ENCODE data around the gene BPTF. TPM values are rescaled to one million over a fixed set of nuclear protein-coding genes. Genes with fewer than 3 reads are reported as not detected.
"Not testable (repeated sequence)": the region's sequence is repeated elsewhere in the genome, so short reads cannot be mapped to it uniquely, and the experiment has no call there.

Gene BPTF
- total RNA-seq, 4 donors from 2014 or later, result 67.6 to 213 (median 102) TPM

DNA sequence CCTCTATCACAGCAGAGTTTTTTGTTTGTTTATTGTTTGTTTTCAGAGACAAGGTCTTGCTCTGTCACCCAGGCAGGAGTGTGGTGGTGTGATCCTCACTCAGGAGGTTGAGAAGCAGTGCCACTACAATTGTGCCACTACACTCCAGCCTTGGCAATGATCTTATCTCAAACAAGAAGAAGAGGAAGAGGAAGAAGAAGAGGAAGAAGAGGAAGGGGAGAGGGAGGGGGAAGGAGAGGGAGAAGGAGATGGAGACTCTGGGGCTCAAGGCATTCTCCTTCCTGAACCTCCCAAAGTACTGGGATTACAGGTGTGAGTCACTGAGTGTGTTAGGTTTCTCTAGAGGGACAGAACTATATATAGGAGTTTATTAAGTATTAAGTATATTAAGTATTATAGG, 188.1 kb downstream of the BPTF start:
- no peak overlapping the region for H3K4me3 ChIP-seq
- no peak for TF ChIP-seq EP300 (IDR thresholded peaks at IDR 0.05)
- TF ChIP-seq POLR2AphosphoS5 (IDR thresholded peaks at IDR 0.05), result no peak
- no peak for TF ChIP-seq POLR2A (IDR thresholded peaks at IDR 0.05)
- TF ChIP-seq, protein P1, sequence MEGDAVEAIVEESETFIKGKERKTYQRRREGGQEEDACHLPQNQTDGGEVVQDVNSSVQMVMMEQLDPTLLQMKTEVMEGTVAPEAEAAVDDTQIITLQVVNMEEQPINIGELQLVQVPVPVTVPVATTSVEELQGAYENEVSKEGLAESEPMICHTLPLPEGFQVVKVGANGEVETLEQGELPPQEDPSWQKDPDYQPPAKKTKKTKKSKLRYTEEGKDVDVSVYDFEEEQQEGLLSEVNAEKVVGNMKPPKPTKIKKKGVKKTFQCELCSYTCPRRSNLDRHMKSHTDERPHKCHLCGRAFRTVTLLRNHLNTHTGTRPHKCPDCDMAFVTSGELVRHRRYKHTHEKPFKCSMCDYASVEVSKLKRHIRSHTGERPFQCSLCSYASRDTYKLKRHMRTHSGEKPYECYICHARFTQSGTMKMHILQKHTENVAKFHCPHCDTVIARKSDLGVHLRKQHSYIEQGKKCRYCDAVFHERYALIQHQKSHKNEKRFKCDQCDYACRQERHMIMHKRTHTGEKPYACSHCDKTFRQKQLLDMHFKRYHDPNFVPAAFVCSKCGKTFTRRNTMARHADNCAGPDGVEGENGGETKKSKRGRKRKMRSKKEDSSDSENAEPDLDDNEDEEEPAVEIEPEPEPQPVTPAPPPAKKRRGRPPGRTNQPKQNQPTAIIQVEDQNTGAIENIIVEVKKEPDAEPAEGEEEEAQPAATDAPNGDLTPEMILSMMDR (IDR thresholded peaks at IDR 0.05), result no peak
- no peaks in the 10 kb centered on the region for H3K27me3 ChIP-seq
- H3K9me3 ChIP-seq, result no peaks in the 10 kb centered on the region
- H3K36me3 ChIP-seq, result no peaks in the 10 kb centered on the region
- no peak overlapping the region for H3K27ac ChIP-seq
- no peak for DNase-seq (ENCODE audit: low spot score in 2 of 2)
- H3K4me1 ChIP-seq, result no peaks in the 10 kb centered on the region

DNA sequence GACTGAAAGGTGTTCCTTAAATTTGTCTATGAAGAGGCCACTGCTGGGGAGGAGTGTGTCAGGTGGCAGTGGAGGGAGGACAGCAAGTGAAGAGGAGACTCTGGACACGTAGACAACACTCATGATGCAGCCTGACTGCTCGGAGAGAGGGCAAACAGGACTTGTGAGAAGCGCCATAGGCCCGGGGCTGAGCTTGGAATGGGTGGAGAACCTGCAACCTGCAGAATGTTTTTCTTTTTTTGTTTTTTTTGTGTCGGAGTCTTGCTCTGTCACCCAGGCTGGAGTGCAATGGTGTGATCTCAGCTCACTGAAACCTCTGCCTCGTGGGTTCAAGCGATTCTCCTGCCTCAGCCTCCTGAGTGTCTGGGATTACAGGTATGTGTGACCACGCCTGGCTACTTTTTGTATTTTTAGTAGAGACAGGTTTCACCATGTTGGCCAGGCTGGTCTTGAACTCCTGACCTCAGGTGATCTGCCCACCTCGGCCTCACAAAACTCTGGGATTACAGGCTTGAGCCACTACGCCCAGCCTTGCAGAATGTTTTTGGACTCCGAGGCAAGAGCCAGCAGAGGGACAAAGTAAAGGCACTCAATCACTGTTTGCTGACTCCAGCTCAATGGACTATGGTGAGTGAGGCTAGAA, 189.9 kb downstream of the BPTF start:
- Histone ChIP-seq H3K4me1 (peaks cover 1% of the 10 kb centered on the region), H3K9me3 (no peaks in the 10 kb centered on the region), H3K27me3 (no peaks in the 10 kb centered on the region), H3K4me3 (no peak overlapping the region), H3K36me3 (no peaks in the 10 kb centered on the region), H3K27ac (no peak overlapping the region)
- no peak for DNase-seq (ENCODE audit: low spot score in 2 of 2)
- 80% methylated on average over 11 of the region's 11 CpGs for WGBS
- TF ChIP-seq, protein P1 (IDR thresholded peaks at IDR 0.05), result no peak
- TF ChIP-seq POLR2AphosphoS5 (IDR thresholded peaks at IDR 0.05), result no peak
- no peak for TF ChIP-seq EP300 (IDR thresholded peaks at IDR 0.05)

DNA sequence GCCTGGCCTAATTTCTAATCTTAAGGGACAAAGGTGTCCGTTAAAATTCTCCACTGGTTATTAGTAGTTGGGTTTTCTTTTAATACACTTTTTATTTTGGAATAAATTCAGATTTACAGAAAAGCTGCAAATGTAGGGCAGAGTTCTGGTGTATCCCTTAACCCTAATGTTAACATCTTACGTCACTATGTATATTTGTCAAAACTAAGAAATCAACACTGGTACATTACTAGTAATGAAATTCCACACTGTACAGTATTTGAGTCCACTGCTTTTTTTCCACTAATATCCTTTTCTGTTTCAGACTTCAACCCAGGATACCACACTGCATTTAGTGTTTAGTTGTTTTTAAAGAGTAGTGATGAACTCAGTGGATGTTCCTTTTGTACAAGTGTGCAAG, 191.5 kb downstream of the BPTF start:
- WGBS, result 100% methylated on average over 2 of the region's 2 CpGs
- DNase-seq (ENCODE audit: low spot score in 2 of 2), result no peak
- H3K27me3 ChIP-seq, result no peaks in the 10 kb centered on the region

DNA sequence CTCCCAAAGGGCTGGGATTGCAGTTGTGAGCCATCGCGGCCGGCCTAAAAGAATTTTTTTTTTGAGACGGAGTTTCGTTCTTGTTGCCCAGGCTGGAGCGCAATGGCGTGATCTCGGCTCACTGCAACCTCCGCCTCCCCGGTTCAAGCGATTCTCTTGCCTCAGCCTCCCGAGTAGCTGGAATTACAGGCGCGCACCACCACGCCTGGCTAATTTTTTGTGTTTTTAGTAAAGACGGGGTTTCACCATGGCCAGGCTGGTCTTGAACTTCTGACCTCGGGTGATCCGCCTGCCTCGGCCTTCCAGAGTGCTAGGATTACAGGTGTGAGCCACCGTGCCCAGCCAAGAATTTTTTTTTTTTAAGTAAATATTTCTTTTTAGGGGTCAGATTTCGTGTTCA, 193.2 kb downstream of the BPTF start:
- H3K4me1 ChIP-seq; H3K27me3 ChIP-seq; H3K36me3 ChIP-seq; DNase-seq (ENCODE audit: low spot score in 2 of 2); H3K4me3 ChIP-seq; H3K9me3 ChIP-seq; H3K27ac ChIP-seq: not testable (repeated sequence)
- WGBS, result 97% methylated on average over 21 of the region's 21 CpGs

More for the DNA sequence above, 191.5 kb downstream of the BPTF start:
- TF ChIP-seq, protein P1 (IDR thresholded peaks at IDR 0.05), result no peak
- no peak for TF ChIP-seq POLR2AphosphoS5 (IDR thresholded peaks at IDR 0.05)
- Histone ChIP-seq H3K27ac (no peak overlapping the region), H3K9me3 (no peaks in the 10 kb centered on the region), H3K36me3 (no peaks in the 10 kb centered on the region), H3K4me3 (no peak overlapping the region), H3K4me1 (peaks cover 8% of the 10 kb centered on the region)

DNA sequence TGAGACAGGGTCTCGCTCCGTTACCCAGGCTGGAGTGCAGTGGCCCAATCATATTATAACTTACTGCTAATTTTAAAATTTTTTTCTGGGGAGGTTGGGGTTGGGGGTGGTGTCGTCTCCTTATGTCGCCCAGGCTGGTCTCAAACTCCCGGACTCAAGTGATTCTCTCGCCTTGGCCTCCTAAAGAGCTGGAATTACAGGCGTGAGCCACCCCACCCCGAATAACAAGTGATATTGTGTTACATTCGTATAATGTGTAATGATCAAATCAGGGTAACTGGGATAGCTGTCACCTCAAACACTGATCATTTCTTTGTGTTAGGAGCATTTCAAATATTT, 194.0 kb downstream of the BPTF start:
- WGBS, result 69% methylated on average over 9 of the region's 9 CpGs
- H3K4me1 ChIP-seq, result peaks cover 8% of the 10 kb centered on the region
- TF ChIP-seq, protein P1 (IDR thresholded peaks at IDR 0.05), result no peak
- no peak for TF ChIP-seq POLR2A (IDR thresholded peaks at IDR 0.05)
- no peak for TF ChIP-seq EP300 (IDR thresholded peaks at IDR 0.05)
- TF ChIP-seq POLR2AphosphoS5 (IDR thresholded peaks at IDR 0.05), result no peak
- no peak overlapping the region for H3K27ac ChIP-seq
- no peaks in the 10 kb centered on the region for H3K9me3 ChIP-seq
- H3K4me3 ChIP-seq, result peak overlapping the region; percentile 74
- H3K36me3 ChIP-seq, result no peaks in the 10 kb centered on the region
- no peak for DNase-seq (ENCODE audit: low spot score in 2 of 2)
- H3K27me3 ChIP-seq, result no peaks in the 10 kb centered on the region

Measured in suprapubic skin (tissue), 4 donors.